HCT116 (cell line): ENCODE measurements around the gene NUP210.

Experiments used
- CTCF ChIP-seq, 3 experiments: fragments of 200-600 bp in 1 of 3; sonication (generic) in 1 of 3; IDR thresholded peaks in 2 of 3; conservative IDR thresholded peaks in 1 of 3; 2 replicates each; pipeline ENCODE4 v1.5.1; 2012 to 2017; ENCODE audit warnings: low read depth in 2 of 3, low read length in 2 of 3, antibody characterized with exemption in 1 of 3, borderline replicate concordance in 1 of 3, control low read depth in 1 of 3, mild to moderate bottlenecking in 1 of 3, mixed read lengths in 1 of 3, mixed run types in 1 of 3, moderate library complexity in 1 of 3; ENCODE audit not compliant: insufficient read depth in 1 of 3
- REST ChIP-seq: IDR thresholded peaks from 2 replicates; pipeline ENCODE4 v1.6.1; 2012; ENCODE audit warnings: low read depth
- SP1 ChIP-seq: IDR thresholded peaks from 2 replicates; pipeline ENCODE4 v1.6.1; 2012; ENCODE audit warnings: low read depth
- SRF ChIP-seq: IDR thresholded peaks from 2 replicates; pipeline ENCODE4 v1.6.1; 2012; ENCODE audit warnings: low read depth
- ZFX ChIP-seq: fragments of 450-650 bp; IDR thresholded peaks from 2 replicates; pipeline ENCODE4 v1.6.1; 2017
- TF ChIP-seq, protein P1 (sequence below): IDR thresholded peaks from 2 replicates; pipeline ENCODE4 v1.6.1; 2012

DNA sequence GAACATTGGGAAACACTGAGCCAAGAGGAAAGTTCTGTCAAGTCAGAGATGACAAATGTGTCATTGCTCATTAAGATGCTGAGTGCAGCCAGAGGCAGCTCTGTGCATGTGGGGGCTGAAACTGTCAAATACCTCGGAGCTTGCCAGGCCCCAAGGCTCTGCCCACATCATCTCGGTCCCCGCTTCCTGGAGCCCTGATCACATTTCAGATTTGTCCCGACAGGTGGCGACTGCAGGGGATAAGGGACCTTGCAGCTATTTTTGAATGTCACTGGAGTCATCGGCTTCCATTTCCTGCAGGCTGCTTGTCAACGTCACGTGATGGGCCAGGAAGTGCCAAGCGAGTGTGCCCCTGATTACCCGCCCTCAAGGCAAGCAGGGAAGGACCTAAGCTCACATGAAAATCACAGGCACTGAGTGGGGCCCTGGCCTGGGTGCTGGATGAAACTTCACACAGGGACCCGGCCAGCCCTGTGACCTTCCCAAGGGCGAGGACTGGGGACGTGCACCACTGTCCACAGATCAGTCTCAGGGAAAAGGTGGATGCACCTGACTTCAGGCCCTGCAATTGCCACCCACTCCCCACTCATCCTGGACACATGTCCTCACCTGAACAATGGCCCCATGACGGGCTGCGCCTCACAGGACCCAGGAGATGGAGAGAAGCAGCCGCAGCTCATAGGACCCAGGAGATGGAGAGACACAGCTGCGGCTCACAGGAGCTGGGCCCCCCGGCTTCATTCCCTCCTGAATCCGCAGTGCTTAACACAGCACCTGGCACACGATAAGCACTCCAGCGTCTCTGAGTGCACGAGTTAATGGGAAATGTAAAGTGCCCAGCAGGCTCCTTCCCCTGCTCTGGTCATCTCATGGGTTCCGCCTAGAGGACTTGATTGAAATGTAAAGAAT, 73.4 kb downstream of the NUP210 start:
- no peak for TF ChIP-seq CTCF (IDR thresholded peaks at IDR 0.05 in 2 of 3, conservative IDR thresholded peaks at IDR 0.05 in 1 of 3; ENCODE audit: borderline replicate concordance in 1 of 3, insufficient read depth in 1 of 3, low read depth in 2 of 3, low read length in 2 of 3)
- no peak for TF ChIP-seq ZFX
- TF ChIP-seq REST = no peak
- TF ChIP-seq SRF = no peak
- TF ChIP-seq SP1 = no peak
- TF ChIP-seq, protein P1, sequence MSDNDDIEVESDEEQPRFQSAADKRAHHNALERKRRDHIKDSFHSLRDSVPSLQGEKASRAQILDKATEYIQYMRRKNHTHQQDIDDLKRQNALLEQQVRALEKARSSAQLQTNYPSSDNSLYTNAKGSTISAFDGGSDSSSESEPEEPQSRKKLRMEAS = no peak
